Liver (tissue), 9 donors: Measurements from ENCODE around the gene SRRM1. TPM values are rescaled to one million over a fixed set of nuclear protein-coding genes. Genes with fewer than 3 reads are reported as not detected.
A peak's percentile ranks its signal among the peaks of the same experiment; 100 is the strongest.

Experiments
- DNase-seq: peaks from one replicate; pipeline ENCODE4 v3.0.0-alpha.2; 2017; ENCODE audit warnings: low spot score
- H3K27ac ChIP-seq, 2 donors: one replicate each; pipeline ENCODE4 v1.7.0; 2013; ENCODE audit warnings: inconsistent platforms in 2 of 2, low read length in 2 of 2, control low read depth in 1 of 2, low read depth in 1 of 2, mild to moderate bottlenecking in 1 of 2
- H3K27me3 ChIP-seq, 4 donors: one replicate each; pipeline versions ENCODE4 v1.6.1 to v1.7.0; 2013; ENCODE audit warnings: low read length in 3 of 4, inconsistent platforms in 1 of 4, mild to moderate bottlenecking in 1 of 4, moderate library complexity in 1 of 4; ENCODE audit not compliant: control insufficient read depth in 4 of 4, insufficient read depth in 4 of 4
- H3K36me3 ChIP-seq, 4 donors: one replicate each; pipeline versions ENCODE4 v1.6.1 to v1.7.0; 2013; ENCODE audit warnings: low read length in 3 of 4, mild to moderate bottlenecking in 3 of 4, low read depth in 1 of 4, moderate library complexity in 1 of 4; ENCODE audit not compliant: control insufficient read depth in 4 of 4, insufficient read depth in 3 of 4
- H3K4me1 ChIP-seq, 4 donors: one replicate each; pipeline versions ENCODE4 v1.6.1 to v1.7.0; 2013; ENCODE audit warnings: low read length in 3 of 4, mild to moderate bottlenecking in 3 of 4, moderate library complexity in 1 of 4; ENCODE audit not compliant: control insufficient read depth in 4 of 4, insufficient read depth in 4 of 4
- H3K4me3 ChIP-seq, 3 donors: one replicate each; pipeline versions ENCODE4 v1.6.1 to v1.7.0; 2013; ENCODE audit warnings: low read length in 3 of 3, control low read depth in 1 of 3, low read depth in 1 of 3, mild to moderate bottlenecking in 1 of 3
- H3K9ac ChIP-seq, 2 donors: one replicate each; pipeline ENCODE4 v1.7.0; 2013; ENCODE audit warnings: low read length in 2 of 2, mild to moderate bottlenecking in 2 of 2, moderate library complexity in 2 of 2, control low read depth in 1 of 2, low read depth in 1 of 2
- H3K9me3 ChIP-seq, 4 donors: one replicate each; pipeline versions ENCODE4 v1.6.1 to v1.7.0; 2013; ENCODE audit warnings: low read length in 3 of 4; ENCODE audit not compliant: control insufficient read depth in 4 of 4
- ATF3 ChIP-seq: IDR thresholded peaks from 2 replicates; pipeline ENCODE4 v1.6.1; 2016; ENCODE audit warnings: antibody characterized with exemption
- CTCF ChIP-seq: fragments of 150-350 bp; IDR thresholded peaks from 2 replicates; pipeline ENCODE4 v1.5.1; 2017; ENCODE audit warnings: improper control_type of control experiment, low read depth, low read length; ENCODE audit not compliant: missing input control
- EGR1 ChIP-seq, 2 donors: IDR thresholded peaks; 2 replicates each; pipeline ENCODE4 v1.6.1; 2016 to 2018; ENCODE audit warnings: antibody characterized with exemption in 2 of 2, low read depth in 2 of 2
- FOXA1 ChIP-seq: IDR thresholded peaks from 2 replicates; pipeline ENCODE4 v1.6.1; 2016; ENCODE audit warnings: antibody characterized with exemption
- FOXA2 ChIP-seq: IDR thresholded peaks from 2 replicates; pipeline ENCODE4 v1.6.1; 2016; ENCODE audit warnings: antibody characterized with exemption
- HNF4A ChIP-seq, 2 donors: conservative IDR thresholded peaks; 2 replicates each; pipeline ENCODE4 v1.6.1; 2016; ENCODE audit warnings: antibody characterized with exemption in 2 of 2, mild to moderate bottlenecking in 2 of 2
- HNF4G ChIP-seq: IDR thresholded peaks from 2 replicates; pipeline ENCODE4 v1.6.1; 2016; ENCODE audit warnings: antibody characterized with exemption
- MAX ChIP-seq: IDR thresholded peaks from 2 replicates; pipeline ENCODE4 v1.6.1; 2016; ENCODE audit warnings: antibody characterized with exemption
- NR2F2 ChIP-seq: IDR thresholded peaks from 2 replicates; pipeline ENCODE4 v1.6.1; 2016; ENCODE audit warnings: antibody characterized with exemption
- RAD21 ChIP-seq, 2 donors: IDR thresholded peaks; 2 replicates each; pipeline ENCODE4 v1.6.1; 2016; ENCODE audit warnings: antibody characterized with exemption in 2 of 2, mild to moderate bottlenecking in 2 of 2
- REST ChIP-seq: IDR thresholded peaks from 2 replicates; pipeline ENCODE4 v1.6.1; 2016; ENCODE audit warnings: antibody characterized with exemption, mild to moderate bottlenecking
- RXRA ChIP-seq, 2 donors: IDR thresholded peaks; 2 replicates each; pipeline ENCODE4 v1.6.1; 2017 to 2018; ENCODE audit warnings: antibody characterized with exemption in 2 of 2, mild to moderate bottlenecking in 1 of 2
- SP1 ChIP-seq: IDR thresholded peaks from 2 replicates; pipeline ENCODE4 v1.6.1; 2018; ENCODE audit warnings: antibody characterized with exemption, mild to moderate bottlenecking
- TAF1 ChIP-seq: conservative IDR thresholded peaks from 2 replicates; pipeline ENCODE4 v1.6.1; 2016; ENCODE audit warnings: antibody characterized with exemption, mild to moderate bottlenecking
- YY1 ChIP-seq: IDR thresholded peaks from 2 replicates; pipeline ENCODE4 v1.6.1; 2016; ENCODE audit warnings: antibody characterized with exemption, mild to moderate bottlenecking
- ZBTB33 ChIP-seq: IDR thresholded peaks from 2 replicates; pipeline ENCODE4 v1.6.1; 2016; ENCODE audit warnings: antibody characterized with exemption
- WGBS: extraction: QIAGEN DNeasy Blood & Tissue Kit; methylation state at CpG from one replicate; pipeline ENCODE4 v1.1.7; 2013; 5-methylcytosine and 5-hydroxymethylcytosine counted together
- polyA plus RNA-seq, 2 donors: library from polyadenylated mRNA; stranded (reverse) in 1 of 2; unstranded in 1 of 2; fragments of 200-250 nt in 1 of 2; fragments of >200 nt in 1 of 2; fragmentation: Nextera tagmentation in 1 of 2; extraction: Ambion mirVana in 1 of 2; gene quantifications; one replicate each; pipeline versions ENCODE4 v1.2.1 to v1.2.3, GENCODE V29; 2013 to 2015
- total RNA-seq, 2 donors: library from RNA; depleted of rRNA; stranded (reverse); fragments of >200 nt; gene quantifications; one replicate each; pipeline ENCODE4 v1.2.3, GENCODE V29; 2014
- donor health status: healthy.
- donor health status: healthy.
- donor health status: healthy.
- donor health status: healthy.
- donor health status: healthy.

SRRM1 gene
- total and polyA plus RNA-seq, 4 donors = 18.4 to 66.0 (median 31.6) TPM

GRCh38 chr1:24688033-24688432, 44.9 kb downstream of the SRRM1 start:
- Histone ChIP-seq H3K27ac (no peak overlapping the region), H3K4me1 (peaks cover 0 to 10% (median 6%) of the 10 kb centered on the region in 4 donors), H3K9ac (no peak overlapping the region), H3K4me3 (no peak overlapping the region), H3K27me3 (no peaks in the 10 kb centered on the region), H3K9me3 (no peaks in the 10 kb centered on the region), H3K36me3 (no peaks in the 10 kb centered on the region)
- TF ChIP-seq REST (no peak), ATF3 (no peak), HNF4G (no peak), EGR1 (IDR thresholded peaks at IDR 0.05; ENCODE audit: low read depth in 2 of 2) (no peak), FOXA2 (no peak), HNF4A (conservative IDR thresholded peaks at IDR 0.05) (no peak), MAX (no peak), NR2F2 (no peak), FOXA1 (no peak), YY1 (no peak), RXRA (IDR thresholded peaks at IDR 0.05) (no peak), SP1 (no peak), ZBTB33 (no peak)
- no peak for DNase-seq
- 89% methylated on average over 2 of the region's 2 CpGs for WGBS

GRCh38 chr1:24688621-24689195, 45.6 kb downstream of the SRRM1 start:
- Histone ChIP-seq H3K9me3 (no peaks in the 10 kb centered on the region), H3K36me3 (no peaks in the 10 kb centered on the region), H3K9ac (no peak overlapping the region), H3K4me1 (peaks cover 0 to 10% (median 6%) of the 10 kb centered on the region in 4 donors), H3K27ac (no peak overlapping the region), H3K27me3 (no peaks in the 10 kb centered on the region), H3K4me3 (no peak overlapping the region)
- WGBS = 34% methylated on average over 13 of the region's 13 CpGs
- TF ChIP-seq NR2F2 = peak; percentile 72
- TF ChIP-seq REST = no peak
- TF ChIP-seq HNF4G = no peak
- no peak for TF ChIP-seq TAF1
- peak; percentile 99 to 100 for TF ChIP-seq RAD21 (IDR thresholded peaks at IDR 0.05)
- peak; percentile 81 for TF ChIP-seq CTCF
- peak; percentile 68 for DNase-seq
